Parathyroid adenoma (tissue), 2 donors: ENCODE results near the gene ARHGEF12.
"Not testable (repeated sequence)": the region's sequence is repeated elsewhere in the genome, so short reads cannot be mapped to it uniquely, and the experiment has no call there.

Source experiments
- H2AFZ ChIP-seq: fragments of 300-600 bp; sonication (generic); one replicate; pipeline ENCODE4 v1.7.0; 2017; ENCODE audit warnings: antibody characterized with exemption, mild to moderate bottlenecking
- H3K27ac ChIP-seq: fragments of 300-600 bp; sonication (generic); one replicate; pipeline ENCODE4 v1.7.0; 2017
- H3K27me3 ChIP-seq: fragments of 300-600 bp; sonication (generic); one replicate; pipeline ENCODE4 v1.7.0; 2017; ENCODE audit warnings: low read length; ENCODE audit not compliant: control insufficient read depth, insufficient read depth
- H3K36me3 ChIP-seq: fragments of 300-600 bp; sonication (generic); one replicate; pipeline ENCODE4 v1.7.0; 2017; ENCODE audit warnings: low read length; ENCODE audit not compliant: control insufficient read depth, insufficient read depth
- H3K4me1 ChIP-seq: fragments of 300-600 bp; sonication (generic); one replicate; pipeline ENCODE4 v1.7.0; 2017; ENCODE audit warnings: control low read depth
- H3K4me2 ChIP-seq: fragments of 300-600 bp; sonication (generic); one replicate; pipeline ENCODE4 v1.7.0; 2017; ENCODE audit warnings: low read length
- H3K4me3 ChIP-seq: fragments of 300-600 bp; sonication (generic); one replicate; pipeline ENCODE4 v1.7.0; 2017; ENCODE audit warnings: low read depth, low read length
- H3K79me2 ChIP-seq: fragments of 300-600 bp; sonication (generic); one replicate; pipeline ENCODE4 v1.7.0; 2017; ENCODE audit warnings: control low read depth
- H3K9ac ChIP-seq: fragments of 300-600 bp; sonication (generic); one replicate; pipeline ENCODE4 v1.7.0; 2017; ENCODE audit warnings: mild to moderate bottlenecking
- H3K9me3 ChIP-seq: fragments of 300-600 bp; sonication (generic); one replicate; pipeline ENCODE4 v1.7.0; 2017; ENCODE audit warnings: low read length; ENCODE audit not compliant: control insufficient read depth
- TF ChIP-seq, protein P1 (sequence below): fragments of 300-600 bp; sonication (generic); IDR thresholded peaks from one replicate; pipeline ENCODE4 v1.7.0; 2017; ENCODE audit warnings: antibody characterized with exemption, mild to moderate bottlenecking
- donor health status: primary hyperparathyroidism.

The ARHGEF12 gene

DNA sequence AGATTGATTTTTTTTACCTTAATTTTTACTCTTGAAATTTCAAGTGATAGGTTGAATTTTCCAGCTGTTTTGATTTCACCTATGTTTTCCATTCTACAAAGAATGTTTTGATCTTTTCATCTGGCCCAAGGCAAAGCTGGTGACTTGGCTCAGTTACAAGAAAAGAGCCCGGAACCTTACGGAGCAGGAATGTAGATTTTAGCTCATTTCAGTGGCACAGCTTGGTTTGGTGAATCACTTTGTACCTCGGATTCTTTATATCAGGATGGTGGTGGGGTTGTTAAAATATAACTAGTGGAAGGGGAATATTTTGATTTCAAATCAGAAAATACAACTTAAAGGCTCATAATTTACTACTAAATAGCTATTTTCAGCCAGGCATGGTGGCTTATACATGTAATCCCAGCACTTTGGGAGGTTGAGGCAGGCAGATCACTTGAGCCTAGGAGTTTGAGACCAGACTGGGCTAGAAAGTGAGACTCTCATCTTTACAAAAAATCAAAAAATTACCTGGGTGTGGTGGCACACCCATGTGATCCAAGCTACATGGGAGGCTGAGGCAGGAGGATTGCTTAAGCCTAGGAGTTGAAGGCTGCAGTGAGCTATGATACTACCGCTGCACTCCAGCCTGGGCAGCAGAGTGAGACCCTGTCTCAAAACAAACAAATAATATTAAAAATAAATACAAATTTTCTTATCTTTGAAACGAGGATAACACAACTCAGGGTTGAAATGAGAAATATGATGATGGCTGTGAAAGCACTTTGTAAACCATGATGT is 166.0 kb downstream of the ARHGEF12 start:
- no peaks in the 10 kb centered on the region for H3K9me3 ChIP-seq
- no peak overlapping the region for H3K4me2 ChIP-seq
- no peak overlapping the region for H3K27ac ChIP-seq
- H3K9ac ChIP-seq = no peak overlapping the region
- no peaks in the 10 kb centered on the region for H3K36me3 ChIP-seq
- H3K27me3 ChIP-seq = no peaks in the 10 kb centered on the region
- H3K4me1 ChIP-seq = peaks cover 2% of the 10 kb centered on the region
- no peaks in the 10 kb centered on the region for H3K79me2 ChIP-seq
- no peak overlapping the region for H3K4me3 ChIP-seq
- TF ChIP-seq, protein P1, sequence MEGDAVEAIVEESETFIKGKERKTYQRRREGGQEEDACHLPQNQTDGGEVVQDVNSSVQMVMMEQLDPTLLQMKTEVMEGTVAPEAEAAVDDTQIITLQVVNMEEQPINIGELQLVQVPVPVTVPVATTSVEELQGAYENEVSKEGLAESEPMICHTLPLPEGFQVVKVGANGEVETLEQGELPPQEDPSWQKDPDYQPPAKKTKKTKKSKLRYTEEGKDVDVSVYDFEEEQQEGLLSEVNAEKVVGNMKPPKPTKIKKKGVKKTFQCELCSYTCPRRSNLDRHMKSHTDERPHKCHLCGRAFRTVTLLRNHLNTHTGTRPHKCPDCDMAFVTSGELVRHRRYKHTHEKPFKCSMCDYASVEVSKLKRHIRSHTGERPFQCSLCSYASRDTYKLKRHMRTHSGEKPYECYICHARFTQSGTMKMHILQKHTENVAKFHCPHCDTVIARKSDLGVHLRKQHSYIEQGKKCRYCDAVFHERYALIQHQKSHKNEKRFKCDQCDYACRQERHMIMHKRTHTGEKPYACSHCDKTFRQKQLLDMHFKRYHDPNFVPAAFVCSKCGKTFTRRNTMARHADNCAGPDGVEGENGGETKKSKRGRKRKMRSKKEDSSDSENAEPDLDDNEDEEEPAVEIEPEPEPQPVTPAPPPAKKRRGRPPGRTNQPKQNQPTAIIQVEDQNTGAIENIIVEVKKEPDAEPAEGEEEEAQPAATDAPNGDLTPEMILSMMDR = no peak
- H2AFZ ChIP-seq = no peak overlapping the region

DNA sequence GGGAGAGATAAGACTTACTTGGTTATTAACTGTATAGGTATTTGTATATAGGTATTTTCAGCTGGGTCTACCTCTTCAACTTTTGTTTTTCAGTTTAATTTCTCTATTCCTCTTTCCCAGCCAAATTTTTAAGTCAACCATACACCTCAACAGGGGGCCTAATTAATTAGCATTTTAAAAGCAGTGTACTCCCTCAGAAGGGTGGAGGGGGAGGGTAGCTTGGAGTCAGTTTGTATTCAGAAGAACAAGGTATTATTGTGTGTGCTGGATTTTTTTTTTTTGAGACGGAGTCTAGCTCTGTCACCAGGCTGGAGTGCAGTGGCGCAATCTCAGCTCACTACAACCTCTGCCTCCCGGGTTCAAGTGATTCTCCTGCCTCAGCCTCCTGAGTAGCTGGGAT is 167.3 kb downstream of the ARHGEF12 start:
- not testable (repeated sequence) for H3K79me2 ChIP-seq, H3K36me3 ChIP-seq, H3K9me3 ChIP-seq, H3K4me1 ChIP-seq, H3K4me2 ChIP-seq, H2AFZ ChIP-seq, H3K27ac ChIP-seq, H3K4me3 ChIP-seq, H3K9ac ChIP-seq, H3K27me3 ChIP-seq

DNA sequence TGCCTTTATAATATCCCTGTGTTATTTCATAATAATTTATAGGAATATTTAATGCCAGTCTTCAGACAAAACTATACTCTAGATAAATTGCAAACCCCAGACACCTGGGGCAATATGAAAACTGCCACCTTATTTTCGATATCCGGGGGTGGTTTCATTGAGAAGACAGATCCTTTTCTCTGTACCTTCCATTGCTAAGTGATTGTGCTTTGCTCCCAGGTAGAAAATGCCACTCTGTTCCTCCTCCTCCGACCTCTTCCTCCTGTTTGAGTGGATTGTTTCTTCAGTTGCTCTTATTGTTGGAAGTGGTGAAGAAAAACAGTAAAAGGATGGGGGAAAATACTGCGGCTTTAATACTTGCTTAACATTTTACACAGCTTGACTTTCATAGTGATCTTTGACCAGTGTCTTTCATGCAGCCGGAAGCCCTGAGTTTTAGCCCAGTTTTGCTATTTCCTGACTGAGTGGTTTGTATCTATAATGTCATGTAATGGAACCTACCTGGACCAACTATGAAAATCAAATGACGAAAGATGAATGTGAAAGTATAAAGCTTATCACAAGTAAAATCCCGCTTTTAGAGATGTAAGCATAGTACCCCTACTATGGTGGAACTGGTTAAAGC is 169.7 kb downstream of the ARHGEF12 start:
- H3K27ac ChIP-seq = no peak overlapping the region
- no peaks in the 10 kb centered on the region for H3K79me2 ChIP-seq
- H3K9ac ChIP-seq = no peak overlapping the region
- no peaks in the 10 kb centered on the region for H3K36me3 ChIP-seq
- TF ChIP-seq, protein P1 = no peak
- no peak overlapping the region for H3K4me2 ChIP-seq
- no peak overlapping the region for H3K4me3 ChIP-seq
- no peaks in the 10 kb centered on the region for H3K27me3 ChIP-seq
- H2AFZ ChIP-seq = no peak overlapping the region
- no peaks in the 10 kb centered on the region for H3K4me1 ChIP-seq
- H3K9me3 ChIP-seq = no peaks in the 10 kb centered on the region

DNA sequence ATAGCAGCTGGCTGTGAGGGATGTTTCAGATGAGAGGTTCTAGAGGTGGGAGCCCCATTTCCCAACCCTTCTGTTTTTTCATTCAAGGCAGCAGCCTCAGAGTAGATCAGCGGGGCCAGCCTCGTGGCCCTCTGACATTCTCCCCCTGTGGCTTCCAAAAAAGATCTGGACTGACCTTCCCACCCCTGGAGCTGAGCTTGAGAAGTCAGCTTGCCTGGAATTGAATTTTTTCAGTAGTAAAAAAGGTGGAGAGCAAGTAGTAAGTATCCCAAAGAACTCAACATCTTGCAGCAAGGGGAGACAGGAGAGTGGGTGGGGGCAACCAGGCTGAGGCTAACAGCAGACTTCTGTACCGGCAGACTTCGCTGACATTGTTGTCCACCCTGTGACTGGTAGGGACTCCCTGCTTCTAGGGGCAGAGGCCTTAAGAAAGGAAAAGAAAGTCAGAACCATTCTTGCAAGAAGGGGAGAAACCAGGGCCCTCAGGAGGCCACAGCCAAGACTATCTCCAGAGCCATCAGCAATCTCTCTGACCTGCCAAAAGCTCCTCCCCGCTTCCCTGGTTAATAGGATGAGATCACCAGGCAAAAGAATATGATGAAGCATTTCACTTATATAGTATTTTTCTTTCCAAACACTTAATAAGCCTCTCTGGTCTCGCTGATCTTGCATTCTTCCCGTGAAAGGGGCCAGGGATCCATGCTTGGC is 173.3 kb downstream of the ARHGEF12 start:
- TF ChIP-seq, protein P1 = no peak
- H3K36me3 ChIP-seq = no peaks in the 10 kb centered on the region
- H3K27me3 ChIP-seq = no peaks in the 10 kb centered on the region
- H3K27ac ChIP-seq = no peak overlapping the region
- no peaks in the 10 kb centered on the region for H3K9me3 ChIP-seq
- no peaks in the 10 kb centered on the region for H3K4me1 ChIP-seq
- H3K9ac ChIP-seq = no peak overlapping the region
- H3K4me3 ChIP-seq = no peak overlapping the region
- H2AFZ ChIP-seq = no peak overlapping the region
- H3K4me2 ChIP-seq = no peak overlapping the region
- no peaks in the 10 kb centered on the region for H3K79me2 ChIP-seq

DNA sequence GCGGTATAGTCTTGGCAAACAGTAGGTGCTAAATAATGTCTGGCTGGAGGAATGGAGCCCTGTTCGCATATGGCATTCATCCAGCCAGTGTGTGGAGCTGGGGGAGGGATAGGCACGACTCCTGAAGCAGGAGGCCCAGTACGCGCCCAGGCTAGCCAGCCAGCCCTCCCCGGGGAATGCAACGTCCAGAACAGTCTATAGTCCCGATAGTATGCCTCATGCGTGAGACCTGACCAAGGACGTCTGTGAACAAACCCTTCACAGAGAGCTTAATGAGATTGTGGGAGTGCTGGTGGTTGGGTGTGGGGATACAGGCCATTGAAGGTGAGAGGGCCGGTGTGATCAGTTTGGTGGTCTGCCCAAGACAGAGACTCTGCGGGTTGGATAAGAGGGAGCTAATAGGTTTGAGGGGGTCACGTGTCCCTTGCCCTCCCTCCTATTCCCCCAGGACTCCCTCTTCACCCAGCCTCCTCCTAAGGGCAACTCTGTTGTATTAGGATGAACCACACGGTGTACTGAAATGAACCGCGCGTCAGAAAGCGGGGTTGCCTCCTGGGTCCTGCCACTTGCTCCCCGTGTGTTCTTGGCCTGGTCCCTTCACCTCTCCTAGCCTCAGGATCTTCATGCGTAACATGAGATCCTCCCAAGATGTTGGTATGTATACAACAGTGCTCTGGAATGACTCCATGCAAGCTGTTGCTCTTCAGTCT is 174.3 kb downstream of the ARHGEF12 start:
- no peaks in the 10 kb centered on the region for H3K27me3 ChIP-seq
- H3K9ac ChIP-seq = no peak overlapping the region
- no peak overlapping the region for H3K4me3 ChIP-seq
- no peaks in the 10 kb centered on the region for H3K9me3 ChIP-seq
- no peaks in the 10 kb centered on the region for H3K4me1 ChIP-seq
- no peaks in the 10 kb centered on the region for H3K36me3 ChIP-seq
- H2AFZ ChIP-seq = no peak overlapping the region
- no peaks in the 10 kb centered on the region for H3K79me2 ChIP-seq
- H3K4me2 ChIP-seq = no peak overlapping the region
- TF ChIP-seq, protein P1 = no peak
- no peak overlapping the region for H3K27ac ChIP-seq
